Measurements from ENCODE around the gene SLC16A14. TPM values are rescaled to one million over a fixed set of nuclear protein-coding genes. Genes with fewer than 3 reads are reported as not detected.

SLC16A14 gene
- 10.1 TPM for total RNA-seq

GRCh38 chr2:230068651-230069055, at the start of gene SLC16A14:
SLC16A14 (minus strand) TSS chr2:230068924; CDS start chr2:230059352, 9,572 bp downstream.

Small RNA genes within 50 kb of the gene (small RNA-seq; reads per million reads assigned to genes)
- gene RNY4P19 (ENCODE audit: low replicate concordance): not detected

Other genes with a start within 250 kb of the SLC16A14 start
- 211 TPM for gene TRIP12, start 146.9 kb downstream of the SLC16A14 start, total RNA-seq
- 7.2 TPM for gene FBXO36, start 146.4 kb downstream of the SLC16A14 start, total RNA-seq
- 17.0 TPM for gene SP110, start 151.1 kb upstream of the SLC16A14 start, total RNA-seq
- 0.47 TPM for gene SP140, start 156.8 kb upstream of the SLC16A14 start, total RNA-seq